Heart left ventricle (tissue), 16 donors: ENCODE data around the gene UST. TPM values are rescaled to one million over a fixed set of nuclear protein-coding genes. Genes with fewer than 3 reads are reported as not detected.

Source experiments
- ATAC-seq, 4 donors: fragments of 200-7000 bp; cut with Tn5 transposase; one replicate each; pipeline ENCODE4 v1.9.1; 2020 to 2022; ENCODE audit warnings: moderate library complexity in 4 of 4, mild to moderate bottlenecking in 3 of 4, moderate number of reproducible peaks in 1 of 4
- DNase-seq, 5 donors: peaks; one replicate each; pipeline ENCODE4 v3.0.0-alpha.2; 2020
- H3K27ac ChIP-seq, 12 donors: fragments of 200-600 bp; sonication (generic) in 4 of 12; one replicate each; pipeline versions ENCODE4 v1.5.0 to v1.8.0; 2016 to 2022; ENCODE audit warnings: mild to moderate bottlenecking in 2 of 12
- H3K27me3 ChIP-seq, 9 donors: fragments of 200-600 bp; sonication (generic) in 2 of 9; one replicate each; pipeline versions ENCODE4 v1.5.1 to v1.8.0; 2016 to 2022; ENCODE audit warnings: mild to moderate bottlenecking in 3 of 9
- H3K36me3 ChIP-seq, 9 donors: fragments of 200-600 bp; sonication (generic) in 2 of 9; one replicate each; pipeline versions ENCODE4 v1.5.0 to v1.8.0; 2018 to 2022; ENCODE audit warnings: mild to moderate bottlenecking in 2 of 9
- H3K4me1 ChIP-seq, 12 donors: fragments of 200-600 bp; sonication (generic) in 4 of 12; one replicate each; pipeline versions ENCODE4 v1.5.0 to v1.8.0; 2016 to 2022; ENCODE audit warnings: mild to moderate bottlenecking in 3 of 12
- H3K4me3 ChIP-seq, 12 donors: fragments of 200-600 bp; sonication (generic) in 4 of 12; one replicate each; pipeline versions ENCODE4 v1.5.0 to v1.8.0; 2017 to 2022; ENCODE audit warnings: mild to moderate bottlenecking in 9 of 12, moderate library complexity in 4 of 12
- H3K9me3 ChIP-seq, 12 donors: fragments of 200-600 bp; sonication (generic) in 4 of 12; one replicate each; pipeline versions ENCODE4 v1.5.0 to v1.8.0; 2016 to 2022; ENCODE audit warnings: mild to moderate bottlenecking in 1 of 12
- CTCF ChIP-seq, 12 donors: fragments of 200-600 bp; sonication (generic) in 4 of 12; IDR thresholded peaks; one replicate each; pipeline versions ENCODE4 v1.5.0 to v1.8.0; 2018 to 2022; ENCODE audit warnings: antibody characterized with exemption in 12 of 12, mild to moderate bottlenecking in 5 of 12
- POLR2A ChIP-seq, 2 donors: fragments of 450-650 bp; IDR thresholded peaks; one replicate each; pipeline ENCODE4 v1.6.1; 2017; ENCODE audit warnings: antibody characterized with exemption in 2 of 2, mild to moderate bottlenecking in 2 of 2, moderate library complexity in 2 of 2
- WGBS, 4 donors: extraction: QIAGEN DNeasy Blood & Tissue Kit in 2 of 4; methylation state at CpG; one replicate each; pipeline versions ENCODE4 v1.1.5 to v1.1.7; 2013 to 2018; 5-methylcytosine and 5-hydroxymethylcytosine counted together
- intact Hi-C, 10 donors: fragments of 100-400 bp; cut with DNase I; formaldehyde crosslinking; loops; one replicate each; pipeline versions ENCODE4 v1.11.1 to v1.14.2; 2022
- polyA plus RNA-seq, 2 donors: library from polyadenylated mRNA; stranded (reverse); fragments of 200-250 nt; gene quantifications; one replicate each; pipeline ENCODE4 v1.2.3, GENCODE V29; 2013
- total RNA-seq, 9 donors: library from RNA; depleted of rRNA in 2 of 9; stranded (reverse); fragments of >200 nt in 2 of 9; fragmentation: NEBNext Ultra II Directional in 3 of 9; extraction: Animal tissue kit (Norgen Biotek cat#: 25700) in 3 of 9; gene quantifications; one replicate each; pipeline versions ENCODE4 v1.1.0 to v1.2.4, GENCODE V29; 2016 to 2023
- donor health status: ischemic (EF 13 %, LVEDD 7.1; RV severe dilation, severe dysfunction).
- donor health status: healthy with polysubstance abuse.
- donor health status: DM: no; HTN: yes; CAD: no.
- donor health status: DM: no; HTN: no; CAD: no.
- donor health status: ischemic (EF 25% LVEDD 6.9; RV normal size, moderate dysfunction).
- donor health status: ischemic (EF 25% LVEDD 5.7; RV mildly dilated, moderate dysfunction).
- donor health status: healthy.
- donor health status: DM: yes; HTN: yes; CAD: no.
- donor health status: ischemic (EF 35%, LVEDD 5.7; RV mildly dilated, moderate dysfunction).
- donor health status: nonischemic (EF 11% LVEDD 7.7; RV severe dilation, severe dysfunction).
- donor health status: DM: yes; HTN: yes; CAD: no.
- donor health status: PGD.
- donor health status: ischemic (EF 29% LVEDD 5.4; RV normal size, mild dysfunction).
- donor health status: nonischemic (EF 23%, LVEDD 6.1; RV moderate dilation, normal function).

The UST gene
- total and polyA plus RNA-seq, 11 donors, result 1.1 to 5.8 (median 2.7) TPM

GRCh38 chr6:148935705-148936435 is 189.0 kb downstream of the UST start:
- no peaks in the 10 kb centered on the region for H3K36me3 ChIP-seq
- ATAC-seq (peak in 1 of 4 donors; percentile 67), DNase-seq (no peak)
- H3K4me3 ChIP-seq, result no peak overlapping the region
- intact Hi-C loops, result no loop called here
- H3K27ac ChIP-seq, result no peak overlapping the region
- WGBS, 4 donors, result 69 to 79% (median 73%) methylated on average over 7 of the region's 7 CpGs
- peaks cover 0 to 12% (median 0%) of the 10 kb centered on the region in 12 donors for H3K4me1 ChIP-seq
- no peak for TF ChIP-seq POLR2A (IDR thresholded peaks at IDR 0.05)
- no peak for TF ChIP-seq CTCF (IDR thresholded peaks at IDR 0.05)
- H3K27me3 ChIP-seq, result no peaks in the 10 kb centered on the region
- no peaks in the 10 kb centered on the region for H3K9me3 ChIP-seq

GRCh38 chr6:148943451-148943850 is 196.6 kb downstream of the UST start:
- ATAC-seq (no peak), DNase-seq (no peak)
- Histone ChIP-seq H3K27ac (no peak overlapping the region), H3K27me3 (no peaks in the 10 kb centered on the region), H3K4me3 (no peak overlapping the region), H3K4me1 (peaks cover 0 to 12% (median 0%) of the 10 kb centered on the region in 12 donors), H3K36me3 (no peaks in the 10 kb centered on the region), H3K9me3 (no peaks in the 10 kb centered on the region)
- WGBS, 4 donors, result 58 to 67% (median 63%) methylated on average over 1 of the region's 1 CpG
- intact Hi-C loops, result no loop called here
- TF ChIP-seq CTCF (IDR thresholded peaks at IDR 0.05), result no peak
- TF ChIP-seq POLR2A (IDR thresholded peaks at IDR 0.05), result no peak

- no peaks in the 10 kb centered on the region for H3K9me3 ChIP-seq
- no peaks in the 10 kb centered on the region for H3K36me3 ChIP-seq
- H3K27ac ChIP-seq, result no peak overlapping the region
- H3K4me3 ChIP-seq, result no peak overlapping the region
- no peak for DNase-seq
- TF ChIP-seq CTCF (IDR thresholded peaks at IDR 0.05), result no peak
- TF ChIP-seq POLR2A (IDR thresholded peaks at IDR 0.05), result no peak
- intact Hi-C loops, result loop anchor here in 8 of 10 donors (5.0 kb wide), 3 partner anchors 197 to 382 kb away; partner anchors contain the start of gene UST (in 2 of the 8)
- H3K4me1 ChIP-seq, result peaks cover 0 to 12% (median 0%) of the 10 kb centered on the region in 12 donors
- 89 to 100% (median 98%) methylated on average over 1 of the region's 1 CpG for WGBS, 4 donors
- no peaks in the 10 kb centered on the region for H3K27me3 ChIP-seq
- no peak for ATAC-seq
These were observed 197.8 kb downstream of the UST start for GRCh38 chr6:148944608-148945007.

- Histone ChIP-seq H3K27ac (no peak overlapping the region), H3K4me1 (peaks cover 0 to 12% (median 0%) of the 10 kb centered on the region in 12 donors), H3K27me3 (no peaks in the 10 kb centered on the region), H3K4me3 (no peak overlapping the region), H3K36me3 (no peaks in the 10 kb centered on the region), H3K9me3 (no peaks in the 10 kb centered on the region)
- ATAC-seq (no peak), DNase-seq (no peak)
- intact Hi-C loops, result loop anchor here in 9 of 10 donors (2.0 to 5.0 kb wide), 5 partner anchors 198 to 383 kb away; partner anchors contain the start of gene UST (in 3 of the 9)
- TF ChIP-seq POLR2A (IDR thresholded peaks at IDR 0.05) (no peak), CTCF (IDR thresholded peaks at IDR 0.05) (no peak)
- WGBS, 4 donors, result 69 to 93% (median 79%) methylated on average over 8 of the region's 8 CpGs
These were observed 198.6 kb downstream of the UST start for GRCh38 chr6:148945301-148946021.
